HEK293 (cell line): ENCODE data around the gene C17orf58.

Experiments used
- CTCF ChIA-PET: fragments of 350-600 bp; formaldehyde crosslinking; extraction: SDS; loops from one replicate; lab custom pipeline; 2021; ENCODE audit warnings: antibody characterized with exemption; lab: Yijun Ruan, JAX
- POLR2A ChIA-PET: fragments of 300-600 bp; formaldehyde crosslinking; extraction: SDS; loops from one replicate; lab custom pipeline; 2020; ENCODE audit warnings: antibody characterized with exemption, inconsistent platforms; lab: Yijun Ruan, JAX
- H3K27ac ChIP-seq: fragments of 200-500 bp; sonication (Bioruptor generic); 2 replicates; pipeline ENCODE4 v1.5.1; 2014; ENCODE audit warnings: low read depth, low read length, control low read depth, inconsistent platforms; ENCODE audit errors: extremely low read depth
- H3K36me3 ChIP-seq, 2 experiments: fragments of 200-500 bp in 1 of 2; sonication (Bioruptor generic) in 1 of 2; 1 replicate in 1 of 2; 2 replicates in 1 of 2; pipeline ENCODE4 v1.5.1; 2014 to 2017; ENCODE audit warnings: inconsistent platforms in 2 of 2, low read length in 2 of 2; ENCODE audit not compliant: control insufficient read depth in 2 of 2, insufficient read depth in 1 of 2
- H3K4me1 ChIP-seq: fragments of 200-500 bp; sonication (Bioruptor generic); 2 replicates; pipeline ENCODE4 v1.5.1; 2014; ENCODE audit warnings: mild to moderate bottlenecking, low read length, inconsistent platforms; ENCODE audit not compliant: control insufficient read depth, insufficient read depth
- H3K4me3 ChIP-seq: 2 replicates; pipeline ENCODE4 v1.5.1; 2011; ENCODE audit warnings: low read depth, mild to moderate bottlenecking, control low read depth, low read length, moderate library complexity
- H3K9me3 ChIP-seq: fragments of 200-500 bp; sonication (Bioruptor generic); 2 replicates; pipeline ENCODE4 v1.5.1; 2014; ENCODE audit warnings: low read depth, low read length, inconsistent platforms; ENCODE audit not compliant: control insufficient read depth, insufficient read depth
- EGR2 ChIP-seq: fragments of 450-650 bp; formaldehyde crosslinking; IDR thresholded peaks from 2 replicates; pipeline ENCODE4 v1.5.1; 2016; ENCODE audit warnings: low read depth, missing biosample characterization, missing genetic modification characterization
- GLIS1 ChIP-seq: fragments of 450-650 bp; formaldehyde crosslinking; IDR thresholded peaks from 2 replicates; pipeline ENCODE4 v1.5.1; 2016; ENCODE audit warnings: missing biosample characterization, missing genetic modification characterization
- HOXD13 ChIP-seq: sonication (generic); formaldehyde crosslinking; IDR thresholded peaks from 2 replicates; pipeline ENCODE4 v1.8.0; 2022; ENCODE audit warnings: missing genetic modification reagents, borderline replicate concordance
- SP2 ChIP-seq: fragments of 450-650 bp; formaldehyde crosslinking; IDR thresholded peaks from 2 replicates; pipeline ENCODE4 v1.5.1; 2016; ENCODE audit warnings: missing biosample characterization, missing genetic modification characterization
- ZBTB17 ChIP-seq: fragments of 450-650 bp; formaldehyde crosslinking; IDR thresholded peaks from 2 replicates; pipeline ENCODE4 v1.5.1; 2016; ENCODE audit warnings: missing biosample characterization, missing genetic modification characterization
- ZBTB21 ChIP-seq: fragments of 450-650 bp; formaldehyde crosslinking; IDR thresholded peaks from 2 replicates; pipeline ENCODE4 v1.5.1; 2017; ENCODE audit warnings: missing biosample characterization, missing genetic modification characterization
- ZBTB48 ChIP-seq: fragments of 450-650 bp; formaldehyde crosslinking; IDR thresholded peaks from 2 replicates; pipeline ENCODE4 v1.5.1; 2016; ENCODE audit warnings: missing biosample characterization, missing genetic modification characterization
- ZFHX2 ChIP-seq: fragments of 450-650 bp; formaldehyde crosslinking; conservative IDR thresholded peaks from 2 replicates; pipeline ENCODE4 v1.5.1; 2016; ENCODE audit warnings: missing biosample characterization, missing genetic modification characterization
- ZNF10 ChIP-seq: fragments of 450-650 bp; formaldehyde crosslinking; IDR thresholded peaks from 2 replicates; pipeline ENCODE4 v1.5.1; 2017; ENCODE audit warnings: missing biosample characterization, missing genetic modification characterization
- ZNF155 ChIP-seq: fragments of 450-650 bp; formaldehyde crosslinking; IDR thresholded peaks from 2 replicates; pipeline ENCODE4 v1.5.1; 2016; ENCODE audit warnings: missing biosample characterization, missing genetic modification characterization
- ZNF221 ChIP-seq: fragments of 450-650 bp; formaldehyde crosslinking; IDR thresholded peaks from 2 replicates; pipeline ENCODE4 v1.5.1; 2017; ENCODE audit warnings: missing biosample characterization, missing genetic modification characterization, borderline replicate concordance
- ZNF354C ChIP-seq: fragments of 450-650 bp; formaldehyde crosslinking; IDR thresholded peaks from 2 replicates; pipeline ENCODE4 v1.5.1; 2016; ENCODE audit warnings: missing biosample characterization, missing genetic modification characterization, low read depth, borderline replicate concordance
- ZNF391 ChIP-seq: fragments of 450-650 bp; formaldehyde crosslinking; IDR thresholded peaks from 2 replicates; pipeline ENCODE4 v1.5.1; 2016; ENCODE audit warnings: low read depth, missing biosample characterization, missing genetic modification characterization, borderline replicate concordance
- ZNF433 ChIP-seq: fragments of 450-650 bp; formaldehyde crosslinking; IDR thresholded peaks from 2 replicates; pipeline ENCODE4 v1.5.1; 2016; ENCODE audit warnings: missing biosample characterization, missing genetic modification characterization, low read depth
- ZNF571 ChIP-seq: fragments of 450-650 bp; formaldehyde crosslinking; IDR thresholded peaks from 2 replicates; pipeline ENCODE4 v1.5.0; 2017; ENCODE audit warnings: missing biosample characterization, missing genetic modification characterization
- ZNF596 ChIP-seq: fragments of 450-650 bp; IDR thresholded peaks from 2 replicates; pipeline ENCODE4 v1.5.0; 2018; ENCODE audit warnings: missing biosample characterization, mild to moderate bottlenecking, missing genetic modification characterization, moderate library complexity
- ZNF600 ChIP-seq: fragments of 450-650 bp; formaldehyde crosslinking; IDR thresholded peaks from 2 replicates; pipeline ENCODE4 v1.5.1; 2016; ENCODE audit warnings: missing biosample characterization, missing genetic modification characterization
- ZNF621 ChIP-seq: fragments of 450-650 bp; formaldehyde crosslinking; IDR thresholded peaks from 2 replicates; pipeline ENCODE4 v1.5.1; 2017; ENCODE audit warnings: missing biosample characterization, missing genetic modification characterization
- ZNF629 ChIP-seq: fragments of 450-650 bp; formaldehyde crosslinking; IDR thresholded peaks from 2 replicates; pipeline ENCODE4 v1.5.1; 2017; ENCODE audit warnings: missing biosample characterization, missing genetic modification characterization
- ZNF785 ChIP-seq: fragments of 450-650 bp; formaldehyde crosslinking; IDR thresholded peaks from 2 replicates; pipeline ENCODE4 v1.5.1; 2016; ENCODE audit warnings: missing biosample characterization, missing genetic modification characterization
- ZNF791 ChIP-seq: fragments of 450-650 bp; formaldehyde crosslinking; IDR thresholded peaks from 2 replicates; pipeline ENCODE4 v1.5.1; 2016; ENCODE audit warnings: missing biosample characterization, missing genetic modification characterization
- ZNF792 ChIP-seq: fragments of 450-650 bp; formaldehyde crosslinking; IDR thresholded peaks from 2 replicates; pipeline ENCODE4 v1.5.1; 2016; ENCODE audit warnings: missing biosample characterization, missing genetic modification characterization
- ZSCAN16 ChIP-seq: fragments of 450-650 bp; formaldehyde crosslinking; IDR thresholded peaks from 2 replicates; pipeline ENCODE4 v1.5.1; 2016; ENCODE audit warnings: missing biosample characterization, missing genetic modification characterization
- TF ChIP-seq, protein P1 (sequence below): fragments of 450-650 bp; IDR thresholded peaks from 2 replicates; pipeline ENCODE4 v1.5.1; 2018; ENCODE audit warnings: missing biosample characterization, mild to moderate bottlenecking, missing genetic modification characterization
- TF ChIP-seq, protein P2 (sequence below): fragments of 450-650 bp; formaldehyde crosslinking; IDR thresholded peaks from 2 replicates; pipeline ENCODE4 v1.5.1; 2016; ENCODE audit warnings: missing biosample characterization, missing genetic modification characterization
- TF ChIP-seq, protein P3 (sequence below): fragments of 450-650 bp; formaldehyde crosslinking; IDR thresholded peaks from 2 replicates; pipeline ENCODE4 v1.5.1; 2016; ENCODE audit warnings: missing biosample characterization, missing genetic modification characterization
- TF ChIP-seq, protein P4 (sequence below): fragments of 450-650 bp; formaldehyde crosslinking; IDR thresholded peaks from 2 replicates; pipeline ENCODE4 v1.5.1; 2016; ENCODE audit warnings: missing biosample characterization, missing genetic modification characterization
- TF ChIP-seq, protein P5 (sequence below): fragments of 450-650 bp; formaldehyde crosslinking; IDR thresholded peaks from 2 replicates; pipeline ENCODE4 v1.5.1; 2016; ENCODE audit warnings: missing biosample characterization, missing genetic modification characterization

C17orf58 gene

DNA sequence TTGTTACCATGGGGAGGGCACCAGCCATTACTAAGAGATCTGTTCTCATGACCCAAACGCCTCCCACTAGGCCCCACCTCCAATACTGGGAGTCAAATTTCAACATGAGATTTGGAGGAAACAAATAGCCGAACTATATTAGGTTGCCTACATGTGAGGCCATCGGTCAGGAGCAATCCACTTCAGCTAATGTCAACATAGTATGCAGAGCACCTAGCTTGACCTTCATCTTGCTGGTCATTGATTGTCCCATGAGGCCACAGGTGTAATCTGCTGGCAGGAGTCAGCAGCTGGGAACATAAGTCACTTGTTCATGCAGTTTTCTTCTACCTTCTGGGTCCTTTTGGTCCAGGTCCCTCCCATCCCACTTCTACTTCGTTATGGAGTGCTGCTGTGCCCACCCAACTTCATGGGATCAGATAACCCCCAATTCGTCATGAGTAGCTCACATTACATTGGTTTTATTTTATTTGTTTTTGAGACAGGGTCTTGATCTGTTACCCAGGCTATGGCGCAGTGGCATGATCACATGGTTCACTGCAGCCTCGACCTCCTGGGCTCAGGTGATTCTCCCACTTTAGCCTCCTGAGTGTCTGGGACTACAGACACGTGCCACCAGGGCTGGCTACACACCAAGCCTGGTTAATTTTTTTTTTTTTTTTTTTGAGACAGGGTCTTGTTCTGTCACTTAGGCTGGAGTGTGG, 33.4 kb upstream of the C17orf58 start:
- no peaks in the 10 kb centered on the region for H3K9me3 ChIP-seq

More for the DNA sequence above, 33.4 kb upstream of the C17orf58 start:
- POLR2A ChIA-PET = interaction anchor here (0.5 to 1.9 kb wide), 3 partner anchors 10 to 42 kb away, joined by 3 to 10 read pairs (median 7); no protein-coding TSS in a partner anchor
- H3K27ac ChIP-seq = no peak overlapping the region
- H3K4me3 ChIP-seq = no peak overlapping the region
- no peak for TF ChIP-seq ZNF621
- TF ChIP-seq SP2 (tag by site-specific recombination) = no peak
- TF ChIP-seq ZNF354C = no peak
- no peak for TF ChIP-seq ZNF433
- no peak for TF ChIP-seq ZNF629 (tag by site-specific recombination)
- TF ChIP-seq, protein P1, sequence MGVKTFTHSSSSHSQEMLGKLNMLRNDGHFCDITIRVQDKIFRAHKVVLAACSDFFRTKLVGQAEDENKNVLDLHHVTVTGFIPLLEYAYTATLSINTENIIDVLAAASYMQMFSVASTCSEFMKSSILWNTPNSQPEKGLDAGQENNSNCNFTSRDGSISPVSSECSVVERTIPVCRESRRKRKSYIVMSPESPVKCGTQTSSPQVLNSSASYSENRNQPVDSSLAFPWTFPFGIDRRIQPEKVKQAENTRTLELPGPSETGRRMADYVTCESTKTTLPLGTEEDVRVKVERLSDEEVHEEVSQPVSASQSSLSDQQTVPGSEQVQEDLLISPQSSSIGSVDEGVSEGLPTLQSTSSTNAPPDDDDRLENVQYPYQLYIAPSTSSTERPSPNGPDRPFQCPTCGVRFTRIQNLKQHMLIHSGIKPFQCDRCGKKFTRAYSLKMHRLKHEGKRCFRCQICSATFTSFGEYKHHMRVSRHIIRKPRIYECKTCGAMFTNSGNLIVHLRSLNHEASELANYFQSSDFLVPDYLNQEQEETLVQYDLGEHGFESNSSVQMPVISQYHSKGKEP (tag by site-specific recombination) = no peak
- peak; percentile 45; the same call in 1 of the 2 replicates for TF ChIP-seq ZNF600 (tag by site-specific recombination)
- TF ChIP-seq, protein P2, sequence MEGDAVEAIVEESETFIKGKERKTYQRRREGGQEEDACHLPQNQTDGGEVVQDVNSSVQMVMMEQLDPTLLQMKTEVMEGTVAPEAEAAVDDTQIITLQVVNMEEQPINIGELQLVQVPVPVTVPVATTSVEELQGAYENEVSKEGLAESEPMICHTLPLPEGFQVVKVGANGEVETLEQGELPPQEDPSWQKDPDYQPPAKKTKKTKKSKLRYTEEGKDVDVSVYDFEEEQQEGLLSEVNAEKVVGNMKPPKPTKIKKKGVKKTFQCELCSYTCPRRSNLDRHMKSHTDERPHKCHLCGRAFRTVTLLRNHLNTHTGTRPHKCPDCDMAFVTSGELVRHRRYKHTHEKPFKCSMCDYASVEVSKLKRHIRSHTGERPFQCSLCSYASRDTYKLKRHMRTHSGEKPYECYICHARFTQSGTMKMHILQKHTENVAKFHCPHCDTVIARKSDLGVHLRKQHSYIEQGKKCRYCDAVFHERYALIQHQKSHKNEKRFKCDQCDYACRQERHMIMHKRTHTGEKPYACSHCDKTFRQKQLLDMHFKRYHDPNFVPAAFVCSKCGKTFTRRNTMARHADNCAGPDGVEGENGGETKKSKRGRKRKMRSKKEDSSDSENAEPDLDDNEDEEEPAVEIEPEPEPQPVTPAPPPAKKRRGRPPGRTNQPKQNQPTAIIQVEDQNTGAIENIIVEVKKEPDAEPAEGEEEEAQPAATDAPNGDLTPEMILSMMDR (tag by site-specific recombination) = no peak
- TF ChIP-seq ZFHX2 = no peak
- no peak for TF ChIP-seq ZNF791 (tag by site-specific recombination)
- no peak for TF ChIP-seq ZNF792 (tag by site-specific recombination)
- TF ChIP-seq EGR2 (tag by site-specific recombination) = no peak
- TF ChIP-seq, protein P3, sequence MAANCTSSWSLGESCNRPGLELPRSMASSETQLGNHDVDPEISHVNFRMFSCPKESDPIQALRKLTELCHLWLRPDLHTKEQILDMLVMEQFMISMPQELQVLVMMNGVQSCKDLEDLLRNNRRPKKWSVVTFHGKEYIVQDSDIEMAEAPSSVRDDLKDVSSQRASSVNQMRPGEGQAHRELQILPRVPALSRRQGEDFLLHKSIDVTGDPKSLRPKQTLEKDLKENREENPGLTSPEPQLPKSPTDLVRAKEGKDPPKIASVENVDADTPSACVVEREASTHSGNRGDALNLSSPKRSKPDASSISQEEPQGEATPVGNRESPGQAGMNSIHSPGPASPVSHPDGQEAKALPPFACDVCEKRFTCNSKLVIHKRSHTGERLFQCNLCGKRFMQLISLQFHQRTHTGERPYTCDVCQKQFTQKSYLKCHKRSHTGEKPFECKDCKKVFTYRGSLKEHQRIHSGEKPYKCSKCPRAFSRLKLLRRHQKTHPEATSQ (tag by site-specific recombination) = no peak
- TF ChIP-seq ZNF10 (tag by site-specific recombination) = no peak
- peak; percentile 9; the same call in 1 of the 2 replicates for TF ChIP-seq ZBTB17 (tag by site-specific recombination)
- no peak for TF ChIP-seq GLIS1 (tag by site-specific recombination)
- TF ChIP-seq ZNF596 (tag by site-specific recombination) = no peak
- TF ChIP-seq ZNF571 = no peak
- no peak for TF ChIP-seq ZNF785 (tag by site-specific recombination)
- no peak for TF ChIP-seq ZNF221 (tag by site-specific recombination)
- TF ChIP-seq ZBTB21 (tag by site-specific recombination) = no peak
- TF ChIP-seq HOXD13 (CRISPR knock-in tag) = no peak
- TF ChIP-seq, protein P4, sequence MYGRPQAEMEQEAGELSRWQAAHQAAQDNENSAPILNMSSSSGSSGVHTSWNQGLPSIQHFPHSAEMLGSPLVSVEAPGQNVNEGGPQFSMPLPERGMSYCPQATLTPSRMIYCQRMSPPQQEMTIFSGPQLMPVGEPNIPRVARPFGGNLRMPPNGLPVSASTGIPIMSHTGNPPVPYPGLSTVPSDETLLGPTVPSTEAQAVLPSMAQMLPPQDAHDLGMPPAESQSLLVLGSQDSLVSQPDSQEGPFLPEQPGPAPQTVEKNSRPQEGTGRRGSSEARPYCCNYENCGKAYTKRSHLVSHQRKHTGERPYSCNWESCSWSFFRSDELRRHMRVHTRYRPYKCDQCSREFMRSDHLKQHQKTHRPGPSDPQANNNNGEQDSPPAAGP (tag by site-specific recombination) = no peak
- TF ChIP-seq, protein P5, sequence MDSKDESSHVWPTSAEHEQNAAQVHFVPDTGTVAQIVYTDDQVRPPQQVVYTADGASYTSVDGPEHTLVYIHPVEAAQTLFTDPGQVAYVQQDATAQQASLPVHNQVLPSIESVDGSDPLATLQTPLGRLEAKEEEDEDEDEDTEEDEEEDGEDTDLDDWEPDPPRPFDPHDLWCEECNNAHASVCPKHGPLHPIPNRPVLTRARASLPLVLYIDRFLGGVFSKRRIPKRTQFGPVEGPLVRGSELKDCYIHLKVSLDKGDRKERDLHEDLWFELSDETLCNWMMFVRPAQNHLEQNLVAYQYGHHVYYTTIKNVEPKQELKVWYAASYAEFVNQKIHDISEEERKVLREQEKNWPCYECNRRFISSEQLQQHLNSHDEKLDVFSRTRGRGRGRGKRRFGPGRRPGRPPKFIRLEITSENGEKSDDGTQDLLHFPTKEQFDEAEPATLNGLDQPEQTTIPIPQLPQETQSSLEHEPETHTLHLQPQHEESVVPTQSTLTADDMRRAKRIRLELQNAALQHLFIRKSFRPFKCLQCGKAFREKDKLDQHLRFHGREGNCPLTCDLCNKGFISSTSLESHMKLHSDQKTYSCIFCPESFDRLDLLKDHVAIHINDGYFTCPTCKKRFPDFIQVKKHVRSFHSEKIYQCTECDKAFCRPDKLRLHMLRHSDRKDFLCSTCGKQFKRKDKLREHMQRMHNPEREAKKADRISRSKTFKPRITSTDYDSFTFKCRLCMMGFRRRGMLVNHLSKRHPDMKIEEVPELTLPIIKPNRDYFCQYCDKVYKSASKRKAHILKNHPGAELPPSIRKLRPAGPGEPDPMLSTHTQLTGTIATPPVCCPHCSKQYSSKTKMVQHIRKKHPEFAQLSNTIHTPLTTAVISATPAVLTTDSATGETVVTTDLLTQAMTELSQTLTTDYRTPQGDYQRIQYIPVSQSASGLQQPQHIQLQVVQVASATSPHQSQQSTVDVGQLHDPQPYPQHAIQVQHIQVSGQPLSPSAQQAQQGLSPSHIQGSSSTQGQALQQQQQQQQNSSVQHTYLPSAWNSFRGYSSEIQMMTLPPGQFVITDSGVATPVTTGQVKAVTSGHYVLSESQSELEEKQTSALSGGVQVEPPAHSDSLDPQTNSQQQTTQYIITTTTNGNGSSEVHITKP = peak; percentile 42; the same call in 1 of the 2 replicates
- no peak for TF ChIP-seq ZNF155 (tag by site-specific recombination)
- peak; percentile 55; the same call in 1 of the 2 replicates for TF ChIP-seq ZSCAN16 (tag by site-specific recombination)
- no peak for TF ChIP-seq ZNF391 (tag by site-specific recombination)
- no peak for TF ChIP-seq ZBTB48
- TF ChIP-seq, all 188 proteins: peak for 4
- CTCF ChIA-PET = interaction anchor here (1.0 to 1.5 kb wide), 2 partner anchors 10 to 87 kb away, joined by 3 to 4 read pairs; no protein-coding TSS in a partner anchor
- Histone ChIP-seq H3K4me1 (peaks cover 4% of the 10 kb centered on the region; the same call in 1 of the 2 replicates), H3K36me3 (no peaks in the 10 kb centered on the region)
